ENCODE data around the gene CHCHD3. TPM values are rescaled to one million over a fixed set of nuclear protein-coding genes. Genes with fewer than 3 reads are reported as not detected.
A peak's percentile ranks its signal among the peaks of the same experiment; 100 is the strongest.

Gene CHCHD3
- total RNA-seq, result 10 to 100 TPM; 39.0 to 41.5 TPM

DNA sequence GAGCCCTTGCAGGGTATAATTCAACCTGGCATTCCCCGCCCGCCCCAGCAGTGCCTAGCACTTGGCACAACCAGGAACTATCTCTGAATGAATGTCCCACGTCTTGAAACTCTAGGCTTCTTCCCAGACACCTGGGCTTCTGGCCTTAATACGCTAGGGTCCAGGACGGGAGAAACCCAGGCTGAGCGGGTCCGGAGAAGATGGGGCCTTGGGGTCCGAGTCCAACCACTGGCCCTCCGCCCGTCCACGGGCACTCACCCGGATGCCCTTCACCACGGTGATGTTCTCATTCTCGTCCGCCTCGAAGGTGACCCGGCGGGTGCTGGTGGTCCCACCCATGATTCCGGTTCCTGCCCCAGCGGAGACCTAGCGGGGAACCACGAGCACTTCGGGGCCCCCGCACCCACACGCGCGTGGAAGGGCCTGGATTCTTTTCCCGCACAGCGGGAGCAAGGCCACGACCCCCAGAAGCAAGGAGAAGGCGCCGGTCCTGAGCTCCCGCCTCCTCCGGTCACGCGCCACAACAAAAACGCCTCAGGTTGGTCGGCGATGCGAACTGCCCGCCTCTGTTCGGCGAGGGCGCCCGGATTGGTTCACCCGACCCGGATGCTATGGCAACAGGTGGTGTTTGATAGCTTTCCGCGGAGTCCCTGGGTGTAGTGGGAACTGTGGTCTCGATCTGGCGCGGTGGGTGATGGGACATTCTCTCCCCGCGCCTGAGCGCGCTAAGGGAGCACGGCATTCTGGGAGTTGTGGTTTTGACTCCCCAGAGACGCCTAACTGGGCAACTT is at the start of gene CHCHD3:
Gene CHCHD3 (minus strand): TSS at position 492 of the 791 bp plus-strand sequence. CDS start 153 bp downstream, at position 339.
- POLR2A ChIA-PET, result interaction anchor here (0.6 to 1.2 kb wide), 6 partner anchors 8 to 1463 kb away, joined by 3 to 6 read pairs (median 4); partner anchors contain the start of gene SLC35B4
- peaks cover 7% of the 10 kb centered on the region for H3K36me3 Mint-ChIP-seq (ENCODE audit: low read depth)
- CTCF ChIA-PET, result interaction anchor here (0.6 to 1.5 kb wide), 2 partner anchors 1020 to 1234 kb away, joined by 3 read pairs; no protein-coding TSS in a partner anchor

DNA sequence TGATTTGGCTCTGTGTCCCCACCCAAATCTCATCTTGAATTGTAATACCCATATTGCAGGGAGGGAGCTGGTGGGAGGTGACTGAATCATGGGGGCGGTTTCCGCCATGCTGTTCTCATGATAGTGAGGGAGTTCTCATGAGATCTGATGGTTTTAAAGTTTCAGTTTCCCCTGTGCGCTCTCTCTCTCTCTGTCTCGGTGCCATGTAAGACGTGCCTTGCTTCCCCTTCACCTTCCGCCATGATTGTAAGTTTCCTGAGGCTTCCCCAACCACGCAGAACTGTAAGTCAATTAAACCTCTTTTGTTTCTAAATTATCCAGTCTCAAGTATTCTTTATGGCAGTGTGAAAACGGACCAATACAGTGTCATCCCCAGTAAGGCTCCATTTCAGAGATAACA is 48.3 kb upstream of the CHCHD3 start:
- H3K4me3 Mint-ChIP-seq, result no peak overlapping the region
- no peaks in the 10 kb centered on the region for H3K9me3 Mint-ChIP-seq
- peaks cover 8% of the 10 kb centered on the region for H3K4me1 Mint-ChIP-seq
- no peak overlapping the region for H3K27ac Mint-ChIP-seq
- POLR2A ChIA-PET, result no interaction called here
- CTCF ChIA-PET, result no interaction called here
- DNase-seq, result no peak
- H3K27me3 Mint-ChIP-seq, result no peaks in the 10 kb centered on the region
- H3K36me3 Mint-ChIP-seq (ENCODE audit: low read depth), result no peaks in the 10 kb centered on the region

More for the DNA sequence above, at the start of gene CHCHD3:
- no peaks in the 10 kb centered on the region for H3K9me3 Mint-ChIP-seq
- H3K4me3 Mint-ChIP-seq, result peak within 1 kb of the TSS; percentile 77
- H3K4me1 Mint-ChIP-seq, result peaks cover 22% of the 10 kb centered on the region
- H3K27ac Mint-ChIP-seq, result peak within 1 kb of the TSS; percentile 76
- DNase-seq, result peak; percentile 97
- peaks cover 2% of the 10 kb centered on the region for H3K27me3 Mint-ChIP-seq

- H3K4me3 Mint-ChIP-seq, result no peak overlapping the region
- no peak overlapping the region for H3K27ac Mint-ChIP-seq
- DNase-seq, result no peak
- no peaks in the 10 kb centered on the region for H3K9me3 Mint-ChIP-seq
- no peaks in the 10 kb centered on the region for H3K36me3 Mint-ChIP-seq (ENCODE audit: low read depth)
- H3K27me3 Mint-ChIP-seq, result peaks cover 1% of the 10 kb centered on the region
- no peaks in the 10 kb centered on the region for H3K4me1 Mint-ChIP-seq
- ChIA-PET POLR2A (no interaction called here), CTCF (interaction anchor here (0.8 kb wide), 1 partner anchor 31 kb away, joined by 3 read pairs; no protein-coding TSS in a partner anchor)
Observed at GRCh38 chr7:133126422-133126821, 44.5 kb upstream of the CHCHD3 start.

- POLR2A ChIA-PET, result no interaction called here
- no peaks in the 10 kb centered on the region for H3K9me3 Mint-ChIP-seq
- H3K36me3 Mint-ChIP-seq (ENCODE audit: low read depth), result no peaks in the 10 kb centered on the region
- peaks cover 1% of the 10 kb centered on the region for H3K27me3 Mint-ChIP-seq
- H3K4me3 Mint-ChIP-seq, result no peak overlapping the region
- DNase-seq, result no peak
- H3K4me1 Mint-ChIP-seq, result no peaks in the 10 kb centered on the region
- CTCF ChIA-PET, result no interaction called here
- no peak overlapping the region for H3K27ac Mint-ChIP-seq
Observed at GRCh38 chr7:133124974-133125373, 43.1 kb upstream of the CHCHD3 start.

GRCh38 chr7:133121175-133121844 is 39.4 kb upstream of the CHCHD3 start:
- Mint-ChIP-seq H3K9me3 (no peaks in the 10 kb centered on the region), H3K4me1 (no peaks in the 10 kb centered on the region), H3K27ac (no peak overlapping the region), H3K36me3 (ENCODE audit: low read depth) (no peaks in the 10 kb centered on the region), H3K4me3 (no peak overlapping the region), H3K27me3 (peaks cover 1% of the 10 kb centered on the region)
- no peak for DNase-seq
- ChIA-PET POLR2A (no interaction called here), CTCF (no interaction called here)

GRCh38 chr7:133119067-133119466 is 37.2 kb upstream of the CHCHD3 start:
- H3K9me3 Mint-ChIP-seq, result no peaks in the 10 kb centered on the region
- no peaks in the 10 kb centered on the region for H3K36me3 Mint-ChIP-seq (ENCODE audit: low read depth)
- no peaks in the 10 kb centered on the region for H3K4me1 Mint-ChIP-seq
- H3K27me3 Mint-ChIP-seq, result peaks cover 14% of the 10 kb centered on the region
- DNase-seq, result no peak
- CTCF ChIA-PET, result no interaction called here
- H3K27ac Mint-ChIP-seq, result no peak overlapping the region
- no peak overlapping the region for H3K4me3 Mint-ChIP-seq
- POLR2A ChIA-PET, result no interaction called here

GRCh38 chr7:133118261-133118660 is 36.4 kb upstream of the CHCHD3 start:
- no peak overlapping the region for H3K4me3 Mint-ChIP-seq
- POLR2A ChIA-PET, result no interaction called here
- H3K27ac Mint-ChIP-seq, result no peak overlapping the region
- H3K9me3 Mint-ChIP-seq, result no peaks in the 10 kb centered on the region
- H3K27me3 Mint-ChIP-seq, result peaks cover 14% of the 10 kb centered on the region
- H3K36me3 Mint-ChIP-seq (ENCODE audit: low read depth), result no peaks in the 10 kb centered on the region
- DNase-seq, result no peak
- CTCF ChIA-PET, result no interaction called here
- no peaks in the 10 kb centered on the region for H3K4me1 Mint-ChIP-seq

DNA sequence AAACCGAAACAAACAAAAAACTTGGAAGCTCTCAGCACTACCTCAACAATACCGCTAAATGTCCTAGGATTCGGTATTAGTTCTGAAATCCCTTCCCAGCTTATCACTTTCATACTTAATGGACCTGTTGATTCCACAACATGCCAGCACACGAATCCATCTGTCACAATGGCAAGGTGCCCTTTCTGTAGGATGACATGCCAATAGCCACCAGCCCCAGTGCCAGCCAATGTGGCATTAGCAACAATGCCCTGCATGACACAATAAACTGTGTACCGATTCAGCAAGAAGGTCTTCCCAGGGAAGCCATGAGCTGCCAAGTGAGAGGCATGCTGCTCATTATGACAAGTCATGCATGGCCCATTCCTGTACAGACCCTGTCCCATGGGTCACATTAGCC is 35.6 kb upstream of the CHCHD3 start:
- no peak overlapping the region for H3K27ac Mint-ChIP-seq
- CTCF ChIA-PET, result no interaction called here
- no peaks in the 10 kb centered on the region for H3K36me3 Mint-ChIP-seq (ENCODE audit: low read depth)
- POLR2A ChIA-PET, result no interaction called here
- peaks cover 19% of the 10 kb centered on the region for H3K27me3 Mint-ChIP-seq
- no peak overlapping the region for H3K4me3 Mint-ChIP-seq
- H3K9me3 Mint-ChIP-seq, result no peaks in the 10 kb centered on the region
- DNase-seq, result no peak
- no peaks in the 10 kb centered on the region for H3K4me1 Mint-ChIP-seq

DNA sequence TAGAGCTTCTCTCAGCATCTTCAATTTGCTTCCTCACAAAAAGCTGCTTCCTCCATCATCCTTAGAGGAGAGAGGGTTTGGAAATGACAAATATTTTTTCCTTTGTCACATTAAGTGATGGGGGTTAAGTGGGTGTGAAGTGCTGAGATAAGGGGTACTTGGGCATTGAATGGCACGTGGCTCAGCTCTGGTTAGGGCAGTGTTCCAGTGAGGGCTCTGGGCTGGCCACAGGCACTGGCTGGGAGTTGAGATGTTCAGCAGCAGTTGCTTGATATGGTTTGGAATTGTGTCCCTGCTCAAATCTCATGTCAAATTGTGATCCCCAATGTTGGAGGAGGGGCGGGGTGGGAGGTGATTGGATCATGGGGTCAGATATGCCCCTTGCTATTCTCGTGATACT is 33.7 kb upstream of the CHCHD3 start:
- Mint-ChIP-seq H3K27ac (no peak overlapping the region), H3K27me3 (peaks cover 21% of the 10 kb centered on the region), H3K9me3 (peaks cover under 1% of the 10 kb centered on the region), H3K36me3 (ENCODE audit: low read depth) (no peaks in the 10 kb centered on the region), H3K4me3 (no peak overlapping the region), H3K4me1 (no peaks in the 10 kb centered on the region)
- ChIA-PET POLR2A (no interaction called here), CTCF (no interaction called here)
- no peak for DNase-seq

DNA sequence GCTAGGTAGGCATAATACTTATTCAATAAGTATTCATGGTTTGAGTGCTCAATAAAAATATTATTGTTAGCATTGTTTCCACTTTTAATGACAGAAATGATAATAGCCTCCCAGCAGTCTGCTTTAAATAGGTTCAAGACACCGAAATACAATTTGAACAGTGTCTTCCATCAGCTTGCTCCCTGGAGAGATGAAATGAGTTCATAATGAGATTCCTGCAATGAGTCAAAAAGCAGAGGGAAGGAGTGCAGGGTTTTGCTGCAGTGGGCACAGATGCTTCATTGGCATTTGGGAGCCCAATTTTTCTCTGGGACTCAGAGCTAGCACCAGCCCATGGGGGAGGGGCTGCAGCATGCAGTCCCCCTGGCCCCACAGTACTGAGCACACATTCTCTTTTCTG is 32.6 kb upstream of the CHCHD3 start:
- ChIA-PET POLR2A (no interaction called here), CTCF (interaction anchor here (0.8 kb wide), 1 partner anchor 61 kb away, joined by 3 read pairs; no protein-coding TSS in a partner anchor)
- Mint-ChIP-seq H3K27ac (no peak overlapping the region), H3K36me3 (ENCODE audit: low read depth) (no peaks in the 10 kb centered on the region), H3K9me3 (peaks cover 5% of the 10 kb centered on the region), H3K4me3 (no peak overlapping the region), H3K27me3 (peaks cover 26% of the 10 kb centered on the region), H3K4me1 (no peaks in the 10 kb centered on the region)
- no peak for DNase-seq

DNA sequence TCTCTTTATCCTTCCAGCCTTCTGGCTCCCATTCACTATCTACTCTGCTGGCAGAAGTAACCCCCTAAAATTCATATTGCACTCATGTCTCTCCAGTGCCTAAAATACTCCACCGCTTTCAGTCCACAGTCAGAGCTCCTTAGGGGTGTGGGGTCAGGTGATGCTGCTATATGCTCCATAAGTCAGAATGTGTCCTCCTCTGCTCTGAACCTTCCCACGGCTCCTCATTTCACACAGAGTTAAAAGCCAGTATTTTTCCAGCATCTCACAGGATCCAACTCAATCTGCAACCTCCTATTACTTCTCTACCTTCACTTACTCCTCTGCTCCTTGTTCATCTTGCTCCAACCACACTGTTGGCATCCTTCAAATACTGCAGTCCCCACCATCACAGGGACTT is 31.1 kb upstream of the CHCHD3 start:
- POLR2A ChIA-PET, result no interaction called here

GRCh38 chr7:133112335-133112734 is 30.4 kb upstream of the CHCHD3 start:
- Mint-ChIP-seq H3K9me3 (peaks cover 5% of the 10 kb centered on the region), H3K4me1 (no peaks in the 10 kb centered on the region), H3K27ac (no peak overlapping the region), H3K36me3 (ENCODE audit: low read depth) (no peaks in the 10 kb centered on the region), H3K27me3 (peaks cover 38% of the 10 kb centered on the region), H3K4me3 (no peak overlapping the region)
- ChIA-PET CTCF (no interaction called here), POLR2A (no interaction called here)
- DNase-seq, result no peak

More for the DNA sequence above, 31.1 kb upstream of the CHCHD3 start:
- Mint-ChIP-seq H3K4me3 (no peak overlapping the region), H3K27me3 (peaks cover 36% of the 10 kb centered on the region), H3K9me3 (peaks cover 5% of the 10 kb centered on the region), H3K27ac (no peak overlapping the region), H3K4me1 (no peaks in the 10 kb centered on the region), H3K36me3 (ENCODE audit: low read depth) (no peaks in the 10 kb centered on the region)
- no peak for DNase-seq
- CTCF ChIA-PET, result interaction anchor here (0.5 kb wide), 1 partner anchor 836 kb away, joined by 4 read pairs; no protein-coding TSS in a partner anchor

- H3K36me3 Mint-ChIP-seq (ENCODE audit: low read depth), result no peaks in the 10 kb centered on the region
- CTCF ChIA-PET, result no interaction called here
- H3K27ac Mint-ChIP-seq, result no peak overlapping the region
- DNase-seq, result no peak
- POLR2A ChIA-PET, result no interaction called here
- peaks cover 5% of the 10 kb centered on the region for H3K9me3 Mint-ChIP-seq
- peaks cover 33% of the 10 kb centered on the region for H3K27me3 Mint-ChIP-seq
- H3K4me3 Mint-ChIP-seq, result no peak overlapping the region
- no peaks in the 10 kb centered on the region for H3K4me1 Mint-ChIP-seq
Observed at GRCh38 chr7:133110312-133110711, 28.4 kb upstream of the CHCHD3 start.

Measured in activated CD4-positive, alpha-beta memory T cell treated with anti-CD3 and anti-CD28 coated beads, Interleukin-2, amount 10 ng/mL, durations not matched to agents 7 days and 5 days (primary cell).